Frontal cortex (tissue), 4 donors: ENCODE results near the gene ADRA1B. TPM values are rescaled to one million over a fixed set of nuclear protein-coding genes. Genes with fewer than 3 reads are reported as not detected.

Source experiments
- DNase-seq, 2 donors: peaks; one replicate each; pipeline ENCODE4 v3.0.0; 2012; ENCODE audit warnings: low spot score in 2 of 2
- FAIRE-seq: peaks from 2 replicates; lab custom pipeline; 2012; peaks lifted over from hg19 to GRCh38; lab: Jason Lieb, UNC
- total RNA-seq: library from RNA; depleted of rRNA; stranded (reverse); fragments of >200 nt; gene quantifications from one replicate; pipeline ENCODE4 v1.2.3, GENCODE V29; 2014
- donor health status: control.
- donor health status: control.
- donor health status: control.

The ADRA1B gene
- total RNA-seq, 1 donor from 2014 or later = 1.2 TPM

- no peak for FAIRE-seq
Measured at GRCh38 chr5:159916841-159917761, 819 bp downstream of the ADRA1B start.

GRCh38 chr5:159917994-159918393 lies 1.7 kb downstream of the ADRA1B start:
- FAIRE-seq (no peak), DNase-seq (no peak)

More at GRCh38 chr5:159916841-159917761, 819 bp downstream of the ADRA1B start:
- no peak for DNase-seq

- DNase-seq = no peak
- FAIRE-seq = no peak
Measured at GRCh38 chr5:159921721-159922120, 5.4 kb downstream of the ADRA1B start.

GRCh38 chr5:159923008-159923407 lies 6.7 kb downstream of the ADRA1B start:
- FAIRE-seq (no peak), DNase-seq (no peak)

GRCh38 chr5:159928122-159928909 lies 12.0 kb downstream of the ADRA1B start:
- DNase-seq = no peak
- no peak for FAIRE-seq

GRCh38 chr5:159929176-159929575 lies 12.9 kb downstream of the ADRA1B start:
- no peak for DNase-seq
- FAIRE-seq = no peak

GRCh38 chr5:159933531-159934485 lies 17.5 kb downstream of the ADRA1B start:
- no peak for DNase-seq
- no peak for FAIRE-seq

- DNase-seq = no peak
- FAIRE-seq = no peak
Measured at GRCh38 chr5:159935946-159936345, 19.7 kb downstream of the ADRA1B start.

GRCh38 chr5:159936686-159937329 lies 20.5 kb downstream of the ADRA1B start:
- FAIRE-seq (no peak), DNase-seq (no peak)

- FAIRE-seq = no peak
- DNase-seq = no peak
Measured at GRCh38 chr5:159937580-159937979, 21.3 kb downstream of the ADRA1B start.

- no peak for DNase-seq
- FAIRE-seq = no peak
Measured at GRCh38 chr5:159943326-159943725, 27.0 kb downstream of the ADRA1B start.

GRCh38 chr5:159944056-159944600 lies 27.8 kb downstream of the ADRA1B start:
- no peak for DNase-seq

GRCh38 chr5:159945359-159945758 lies 29.1 kb downstream of the ADRA1B start:
- DNase-seq = no peak
- FAIRE-seq = no peak

More at GRCh38 chr5:159944056-159944600, 27.8 kb downstream of the ADRA1B start:
- no peak for FAIRE-seq

- DNase-seq (no peak), FAIRE-seq (no peak)
Measured at GRCh38 chr5:159947708-159948358, 31.6 kb downstream of the ADRA1B start.

- FAIRE-seq = no peak
Measured at GRCh38 chr5:159951387-159951786, 35.1 kb downstream of the ADRA1B start.

GRCh38 chr5:159951834-159952233 lies 35.6 kb downstream of the ADRA1B start:
- DNase-seq = no peak
- FAIRE-seq = no peak

More at GRCh38 chr5:159951387-159951786, 35.1 kb downstream of the ADRA1B start:
- no peak for DNase-seq

GRCh38 chr5:159953609-159954008 lies 37.3 kb downstream of the ADRA1B start:
- DNase-seq (no peak), FAIRE-seq (no peak)

GRCh38 chr5:159955056-159955624 lies 38.9 kb downstream of the ADRA1B start:
- DNase-seq = no peak
- no peak for FAIRE-seq
